ENCODE measurements around the gene SSTR3.

DNA sequence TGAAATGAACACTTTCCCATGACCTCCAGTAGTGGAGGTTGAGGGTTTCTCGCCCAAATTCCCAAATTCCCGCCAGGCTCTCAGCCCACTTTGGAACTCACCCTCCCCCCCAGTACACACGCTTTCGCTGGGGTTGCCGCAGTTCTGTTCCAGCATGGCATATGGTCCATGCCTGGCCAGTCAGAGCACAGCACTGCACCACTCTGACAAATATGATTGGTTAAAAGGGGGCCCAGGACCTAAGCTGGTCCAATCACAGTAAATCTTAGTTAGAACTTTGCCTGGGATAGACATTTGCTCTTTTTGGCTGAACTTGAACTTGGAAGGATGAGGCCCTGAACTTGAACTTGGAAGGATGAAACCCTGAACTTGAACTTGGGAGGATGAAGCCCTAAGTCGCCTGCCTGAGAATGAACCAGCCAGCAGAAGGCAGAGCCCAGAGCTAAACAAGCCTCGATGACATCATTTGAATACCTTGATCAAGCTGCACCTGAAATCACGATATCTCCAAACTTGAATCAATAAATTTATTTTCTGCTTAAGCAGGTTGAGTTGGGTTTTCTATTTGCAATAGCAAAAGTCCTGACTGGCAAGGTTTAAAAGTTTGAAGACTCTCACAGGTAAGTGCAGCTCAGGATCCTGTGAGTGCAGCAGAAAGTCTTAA, 12.6 kb upstream of the SSTR3 start:
- TF ChIP-seq, protein P1, sequence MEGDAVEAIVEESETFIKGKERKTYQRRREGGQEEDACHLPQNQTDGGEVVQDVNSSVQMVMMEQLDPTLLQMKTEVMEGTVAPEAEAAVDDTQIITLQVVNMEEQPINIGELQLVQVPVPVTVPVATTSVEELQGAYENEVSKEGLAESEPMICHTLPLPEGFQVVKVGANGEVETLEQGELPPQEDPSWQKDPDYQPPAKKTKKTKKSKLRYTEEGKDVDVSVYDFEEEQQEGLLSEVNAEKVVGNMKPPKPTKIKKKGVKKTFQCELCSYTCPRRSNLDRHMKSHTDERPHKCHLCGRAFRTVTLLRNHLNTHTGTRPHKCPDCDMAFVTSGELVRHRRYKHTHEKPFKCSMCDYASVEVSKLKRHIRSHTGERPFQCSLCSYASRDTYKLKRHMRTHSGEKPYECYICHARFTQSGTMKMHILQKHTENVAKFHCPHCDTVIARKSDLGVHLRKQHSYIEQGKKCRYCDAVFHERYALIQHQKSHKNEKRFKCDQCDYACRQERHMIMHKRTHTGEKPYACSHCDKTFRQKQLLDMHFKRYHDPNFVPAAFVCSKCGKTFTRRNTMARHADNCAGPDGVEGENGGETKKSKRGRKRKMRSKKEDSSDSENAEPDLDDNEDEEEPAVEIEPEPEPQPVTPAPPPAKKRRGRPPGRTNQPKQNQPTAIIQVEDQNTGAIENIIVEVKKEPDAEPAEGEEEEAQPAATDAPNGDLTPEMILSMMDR (IDR thresholded peaks at IDR 0.05; ENCODE audit: insufficient read depth, low read length): no peak
- TF ChIP-seq, protein P2, sequence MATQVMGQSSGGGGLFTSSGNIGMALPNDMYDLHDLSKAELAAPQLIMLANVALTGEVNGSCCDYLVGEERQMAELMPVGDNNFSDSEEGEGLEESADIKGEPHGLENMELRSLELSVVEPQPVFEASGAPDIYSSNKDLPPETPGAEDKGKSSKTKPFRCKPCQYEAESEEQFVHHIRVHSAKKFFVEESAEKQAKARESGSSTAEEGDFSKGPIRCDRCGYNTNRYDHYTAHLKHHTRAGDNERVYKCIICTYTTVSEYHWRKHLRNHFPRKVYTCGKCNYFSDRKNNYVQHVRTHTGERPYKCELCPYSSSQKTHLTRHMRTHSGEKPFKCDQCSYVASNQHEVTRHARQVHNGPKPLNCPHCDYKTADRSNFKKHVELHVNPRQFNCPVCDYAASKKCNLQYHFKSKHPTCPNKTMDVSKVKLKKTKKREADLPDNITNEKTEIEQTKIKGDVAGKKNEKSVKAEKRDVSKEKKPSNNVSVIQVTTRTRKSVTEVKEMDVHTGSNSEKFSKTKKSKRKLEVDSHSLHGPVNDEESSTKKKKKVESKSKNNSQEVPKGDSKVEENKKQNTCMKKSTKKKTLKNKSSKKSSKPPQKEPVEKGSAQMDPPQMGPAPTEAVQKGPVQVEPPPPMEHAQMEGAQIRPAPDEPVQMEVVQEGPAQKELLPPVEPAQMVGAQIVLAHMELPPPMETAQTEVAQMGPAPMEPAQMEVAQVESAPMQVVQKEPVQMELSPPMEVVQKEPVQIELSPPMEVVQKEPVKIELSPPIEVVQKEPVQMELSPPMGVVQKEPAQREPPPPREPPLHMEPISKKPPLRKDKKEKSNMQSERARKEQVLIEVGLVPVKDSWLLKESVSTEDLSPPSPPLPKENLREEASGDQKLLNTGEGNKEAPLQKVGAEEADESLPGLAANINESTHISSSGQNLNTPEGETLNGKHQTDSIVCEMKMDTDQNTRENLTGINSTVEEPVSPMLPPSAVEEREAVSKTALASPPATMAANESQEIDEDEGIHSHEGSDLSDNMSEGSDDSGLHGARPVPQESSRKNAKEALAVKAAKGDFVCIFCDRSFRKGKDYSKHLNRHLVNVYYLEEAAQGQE (IDR thresholded peaks at IDR 0.05; ENCODE audit: insufficient replicate concordance, low read depth): no peak
- TF ChIP-seq GABPA (IDR thresholded peaks at IDR 0.05; ENCODE audit: low read depth): no peak

All from HL-60 (cell line).